ENCODE measurements around the gene SLC12A9. TPM values are rescaled to one million over a fixed set of nuclear protein-coding genes. Genes with fewer than 3 reads are reported as not detected.
"Not testable (repeated sequence)": the region's sequence is repeated elsewhere in the genome, so short reads cannot be mapped to it uniquely, and the experiment has no call there.

Gene SLC12A9
- total and polyA plus RNA-seq, 2 experiments from 2014 or later, result 10.3 to 39.9 TPM

- no peak overlapping the region for H3K4me3 ChIP-seq
- H3K27me3 ChIP-seq (ENCODE audit: insufficient read depth), result no peaks in the 10 kb centered on the region
- peak; percentile 0 for DNase-seq (ENCODE audit: low spot score)
- H3K4me2 ChIP-seq, result no peak overlapping the region
- Mint-ChIP-seq H3K4me1 (no peaks in the 10 kb centered on the region), H3K27me3 (ENCODE audit: insufficient read depth, low read depth, poor library complexity) (peaks cover 16% of the 10 kb centered on the region), H3K27ac (no peak overlapping the region), H3K36me3 (ENCODE audit: low read depth) (peaks cover 96% of the 10 kb centered on the region), H3K4me3 (no peak overlapping the region), H3K9me3 (no peaks in the 10 kb centered on the region)
- no peaks in the 10 kb centered on the region for H3K4me1 ChIP-seq (ENCODE audit: insufficient read depth)
- H3F3A ChIP-seq (replicated peaks; ENCODE audit: low read depth), result 0 out of 2 replicates have a peak, but pooled peaks cover 27% of the 10 kb centered on the region
- peaks cover 38% of the 10 kb centered on the region for H4K20me1 ChIP-seq (replicated peaks; ENCODE audit: insufficient read depth)
- H3K36me3 ChIP-seq (ENCODE audit: insufficient read depth), result peaks cover 78% of the 10 kb centered on the region
- no peak for TF ChIP-seq POLR2AphosphoS5 (IDR thresholded peaks at IDR 0.05; ENCODE audit: low read depth)
- no peak for TF ChIP-seq JUNB (IDR thresholded peaks at IDR 0.05; ENCODE audit: unreplicated experiment)
- TF ChIP-seq NANOG (IDR thresholded peaks at IDR 0.05; ENCODE audit: borderline replicate concordance), result no peak
- no peak for TF ChIP-seq ZNF114 (CRISPR knock-in tag; IDR thresholded peaks at IDR 0.05)
- no peak for TF ChIP-seq ETS1 (IDR thresholded peaks at IDR 0.05)
- TF ChIP-seq CTCF (conservative IDR thresholded peaks at IDR 0.05; ENCODE audit: low read depth in 2 of 2), result no peak
- TF ChIP-seq CREB1 (CRISPR knock-in tag; IDR thresholded peaks at IDR 0.05; ENCODE audit: low read depth), result no peak
- TF ChIP-seq EZH2 (IDR thresholded peaks at IDR 0.05; ENCODE audit: low read depth, unreplicated experiment), result no peak
- TF ChIP-seq STAT1 (IDR thresholded peaks at IDR 0.05; ENCODE audit: unreplicated experiment), result no peak
- no peak for TF ChIP-seq EZH2phosphoT487 (IDR thresholded peaks at IDR 0.05; ENCODE audit: unreplicated experiment)
- TF ChIP-seq ZNF462 (CRISPR knock-in tag; IDR thresholded peaks at IDR 0.05), result no peak
- TF ChIP-seq ZNF331 (CRISPR knock-in tag; IDR thresholded peaks at IDR 0.05; ENCODE audit: low read depth), result no peak
- peaks cover 9% of the 10 kb centered on the region; the same call in 1 of the 2 replicates for H3K79me2 ChIP-seq (replicated peaks; ENCODE audit: insufficient read depth)
- no peak overlapping the region for H2AFZ ChIP-seq
- ATAC-seq, result no peak
- H3K9me2 ChIP-seq (ENCODE audit: insufficient read depth), result no peaks in the 10 kb centered on the region
- no peak overlapping the region for H3K27ac ChIP-seq (ENCODE audit: low read depth)
These were observed 39.8 kb upstream of the SLC12A9 start for GRCh38 chr7:100812729-100813128.

GRCh38 chr7:100816515-100816914, 36.0 kb upstream of the SLC12A9 start:
- not testable (repeated sequence) for H3K4me1 Mint-ChIP-seq; ATAC-seq; H3K4me1 ChIP-seq (ENCODE audit: insufficient read depth); H3K9me3 Mint-ChIP-seq; DNase-seq (ENCODE audit: low spot score); H2AFZ ChIP-seq; H3K4me3 ChIP-seq; H3K27ac Mint-ChIP-seq; H3K27me3 ChIP-seq (ENCODE audit: insufficient read depth); H3K4me2 ChIP-seq; H3K9me2 ChIP-seq (ENCODE audit: insufficient read depth); H3K27ac ChIP-seq (ENCODE audit: low read depth); H3K27me3 Mint-ChIP-seq (ENCODE audit: insufficient read depth, low read depth, poor library complexity); H3K4me3 Mint-ChIP-seq
- Histone ChIP-seq H3F3A (replicated peaks; ENCODE audit: low read depth) (0 out of 2 replicates have a peak, but pooled peaks cover 26% of the 10 kb centered on the region), H3K36me3 (ENCODE audit: insufficient read depth) (peaks cover 80% of the 10 kb centered on the region), H4K20me1 (replicated peaks; ENCODE audit: insufficient read depth) (peaks cover 25% of the 10 kb centered on the region), H3K79me2 (replicated peaks; ENCODE audit: insufficient read depth) (peaks cover 13% of the 10 kb centered on the region; the same call in 1 of the 2 replicates)
- peaks cover 95% of the 10 kb centered on the region for H3K36me3 Mint-ChIP-seq (ENCODE audit: low read depth)

All from GM23338 (cell line).